GM21619 (cell line): ENCODE measurements around the gene PRR20B.
"Not testable (repeated sequence)": the region's sequence is repeated elsewhere in the genome, so short reads cannot be mapped to it uniquely, and the experiment has no call there.

Experiments used
- ATAC-seq: cut with Tn5 transposase; IDR thresholded peaks from one replicate; pipeline ENCODE4 v1.9.1; 2021; ENCODE audit not compliant: unreplicated experiment

Gene PRR20B

DNA sequence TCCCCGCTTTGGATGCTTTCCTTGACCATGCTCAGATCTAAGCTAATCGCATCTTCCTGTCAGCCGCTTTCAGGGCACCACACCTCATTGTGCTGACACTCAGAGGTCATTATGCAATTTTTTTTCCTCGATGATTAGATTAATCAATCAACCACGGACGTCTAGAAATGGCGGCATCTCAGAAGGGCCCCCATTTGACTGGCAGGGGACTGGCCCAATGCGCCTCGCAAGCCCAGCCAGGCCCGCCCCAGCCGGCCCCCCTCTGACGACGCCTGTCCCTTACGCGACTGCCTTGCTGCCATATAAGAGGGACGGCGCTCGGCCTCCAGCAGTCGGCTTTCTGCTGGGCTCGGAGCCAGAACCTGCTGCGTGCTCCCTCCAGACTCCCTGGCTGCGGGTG is at the start of gene PRR20B:
Gene PRR20B, plus strand, starts transcription at position 301 of the 400 bp plus-strand sequence. CDS start 387 bp downstream, outside the sequence.
- not testable (repeated sequence) for ATAC-seq

DNA sequence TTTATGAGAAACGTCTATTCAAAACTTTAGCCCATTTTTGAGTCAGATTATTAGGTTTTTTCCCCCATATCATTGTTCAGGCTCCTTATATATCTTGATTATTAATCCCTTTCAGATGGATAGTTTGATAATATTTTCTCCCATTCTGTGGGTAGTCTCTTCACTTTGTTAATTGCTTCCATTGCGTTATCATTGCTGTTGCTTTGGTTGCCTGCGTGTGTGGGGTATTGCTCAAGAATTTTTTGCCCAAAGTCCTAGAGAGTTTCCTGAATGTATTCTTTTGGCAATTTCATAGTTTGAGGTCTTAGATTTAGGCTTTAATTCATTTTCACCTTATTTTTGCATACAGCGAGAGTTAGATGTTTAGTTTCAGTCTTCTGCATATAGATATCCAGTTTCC is 32.3 kb upstream of the PRR20B start:
- no peak for ATAC-seq

DNA sequence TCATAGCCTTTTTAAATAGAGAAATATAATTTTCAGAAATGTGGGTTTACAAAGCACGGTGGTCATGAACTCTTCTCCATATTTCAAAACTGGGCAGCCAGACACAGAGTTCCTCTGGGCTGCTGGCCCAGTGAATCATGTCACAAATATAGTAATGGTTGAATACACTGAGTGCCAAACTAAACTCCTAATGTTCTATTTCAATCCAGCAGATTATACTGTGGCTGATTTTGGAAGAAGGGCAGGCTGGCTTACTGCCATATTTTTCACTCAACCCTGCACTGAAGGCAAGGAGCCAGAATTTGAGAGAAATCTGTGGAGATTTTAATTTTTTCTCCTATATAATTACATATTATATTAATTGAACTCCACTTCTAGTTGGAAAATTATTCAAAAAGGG is 23.6 kb upstream of the PRR20B start:
- no peak for ATAC-seq

DNA sequence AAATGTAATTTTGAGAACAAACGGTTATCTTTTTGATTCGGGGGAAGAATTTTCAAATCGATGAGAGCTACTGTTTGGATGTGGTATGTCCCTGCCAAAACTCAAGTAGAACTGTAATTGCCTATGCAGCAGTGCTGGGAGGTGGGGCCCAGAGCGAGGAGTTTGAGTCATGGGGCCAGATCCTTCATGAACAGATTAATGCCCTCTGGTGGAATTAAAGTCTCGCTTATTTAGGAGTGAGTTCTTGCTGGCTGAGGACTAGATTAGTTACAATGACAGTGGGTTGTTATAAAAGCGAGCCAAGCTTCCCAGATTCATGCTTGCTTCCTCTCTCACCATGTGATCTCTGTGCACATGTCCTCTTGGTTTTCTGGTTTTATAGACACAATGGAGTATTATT is 18.4 kb upstream of the PRR20B start:
- no peak for ATAC-seq

DNA sequence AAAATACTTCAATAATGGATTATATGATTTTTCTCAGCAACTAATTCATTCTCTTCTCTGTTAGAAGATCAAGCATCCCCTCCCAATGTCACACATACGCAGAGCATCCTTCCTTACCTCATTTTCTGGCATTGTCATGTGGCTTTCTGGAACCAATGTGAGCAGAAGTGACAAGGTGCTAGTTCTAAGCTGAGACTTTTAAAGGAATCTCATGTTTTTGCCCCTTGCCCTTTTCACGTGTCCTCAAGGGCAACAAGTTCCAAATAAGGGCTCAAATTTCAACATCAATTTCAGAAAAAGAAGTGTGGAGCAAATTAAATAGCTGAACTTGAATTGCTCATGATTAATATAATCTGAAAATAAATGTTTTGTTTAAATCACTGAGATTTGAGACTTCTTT is 11.2 kb upstream of the PRR20B start:
- ATAC-seq: no peak

DNA sequence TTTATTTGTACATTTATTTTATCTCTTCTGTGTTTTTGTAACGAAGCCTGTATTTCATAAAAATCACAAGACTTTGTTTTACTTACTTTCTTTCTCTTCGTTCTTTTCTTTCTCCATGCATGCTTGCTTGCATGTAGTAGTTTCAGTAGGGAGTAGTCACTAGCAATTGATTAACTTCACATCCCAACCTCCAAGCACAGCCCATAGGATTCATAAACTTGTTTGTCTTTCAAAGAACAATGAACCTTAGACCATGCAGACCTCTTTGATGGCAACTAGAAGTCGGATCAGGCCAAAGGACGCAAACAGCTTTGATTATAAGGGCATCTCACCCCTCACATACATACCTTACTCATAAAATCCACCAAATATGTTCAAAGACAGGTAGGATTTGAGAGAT is 9.7 kb upstream of the PRR20B start:
- no peak for ATAC-seq

DNA sequence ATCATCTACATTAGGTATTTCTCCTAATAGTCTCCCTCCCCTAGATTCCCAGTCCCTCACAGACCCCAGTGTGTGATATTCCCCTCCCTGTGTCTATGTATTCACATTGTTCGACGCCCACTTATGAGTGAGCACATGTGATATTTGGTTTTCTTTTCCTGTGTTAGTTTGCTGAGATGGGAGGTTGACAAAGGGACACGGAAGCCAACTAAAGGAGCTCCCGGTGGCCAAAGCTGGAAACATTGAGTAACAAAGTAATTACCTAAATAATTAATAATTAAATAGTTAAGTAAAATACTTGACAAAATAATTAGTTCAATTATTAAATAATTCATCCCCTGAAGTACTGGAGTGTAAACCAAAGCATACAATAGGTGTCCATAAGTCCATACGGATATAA is 8.3 kb upstream of the PRR20B start:
- no peak for ATAC-seq

DNA sequence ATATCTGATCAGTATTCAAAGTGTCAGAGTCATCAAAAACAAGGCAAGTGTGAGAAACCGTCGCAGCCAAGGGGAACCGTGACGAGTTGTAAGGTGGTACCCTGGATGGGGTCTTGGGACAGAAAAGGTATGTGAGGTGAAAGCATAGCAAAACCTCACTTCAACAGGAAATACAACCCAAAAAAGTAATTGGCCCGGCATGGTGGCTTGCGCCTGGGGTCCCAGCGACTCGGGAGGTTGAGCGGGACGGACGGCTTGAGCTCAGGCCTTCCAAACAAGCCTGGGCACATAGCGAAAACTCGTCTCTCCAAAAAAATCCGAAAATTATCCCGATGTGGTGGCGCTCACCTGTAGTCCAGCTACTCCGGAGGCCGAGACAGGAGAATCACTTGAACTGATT is 7.5 kb upstream of the PRR20B start:
- not testable (repeated sequence) for ATAC-seq

DNA sequence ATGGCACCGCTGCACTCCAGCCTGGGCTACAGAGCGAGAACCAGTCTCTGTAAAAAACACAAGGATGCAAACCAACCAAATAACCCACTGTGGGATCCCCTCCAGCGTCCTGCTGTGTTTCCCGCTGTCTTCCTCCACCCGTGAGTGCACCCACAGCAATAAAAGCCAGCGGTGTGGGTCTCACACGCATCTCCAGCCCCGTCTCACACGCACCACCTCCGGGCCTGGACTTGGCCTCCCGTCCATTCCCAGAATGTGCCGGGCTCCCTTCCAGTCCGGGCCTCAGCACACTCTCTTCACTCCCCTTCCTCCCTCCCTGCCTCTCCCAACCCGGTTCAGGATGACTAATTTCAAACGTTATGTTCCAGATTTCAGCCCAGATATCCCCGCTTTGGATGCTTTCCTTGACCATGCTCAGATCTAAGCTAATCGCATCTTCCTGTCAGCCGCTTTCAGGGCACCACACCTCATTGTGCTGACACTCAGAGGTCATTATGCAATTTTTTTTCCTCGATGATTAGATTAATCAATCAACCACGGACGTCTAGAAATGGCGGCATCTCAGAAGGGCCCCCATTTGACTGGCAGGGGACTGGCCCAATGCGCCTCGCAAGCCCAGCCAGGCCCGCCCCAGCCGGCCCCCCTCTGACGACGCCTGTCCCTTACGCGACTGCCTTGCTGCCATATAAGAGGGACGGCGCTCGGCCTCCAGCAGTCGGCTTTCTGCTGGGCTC is 6.9 kb upstream of the PRR20B start, which contains the start of gene PRR20A:
Gene PRR20A, plus strand, starts transcription at position 684 of the 734 bp plus-strand sequence. CDS start 387 bp downstream, outside the sequence.
- ATAC-seq: not testable (repeated sequence)

DNA sequence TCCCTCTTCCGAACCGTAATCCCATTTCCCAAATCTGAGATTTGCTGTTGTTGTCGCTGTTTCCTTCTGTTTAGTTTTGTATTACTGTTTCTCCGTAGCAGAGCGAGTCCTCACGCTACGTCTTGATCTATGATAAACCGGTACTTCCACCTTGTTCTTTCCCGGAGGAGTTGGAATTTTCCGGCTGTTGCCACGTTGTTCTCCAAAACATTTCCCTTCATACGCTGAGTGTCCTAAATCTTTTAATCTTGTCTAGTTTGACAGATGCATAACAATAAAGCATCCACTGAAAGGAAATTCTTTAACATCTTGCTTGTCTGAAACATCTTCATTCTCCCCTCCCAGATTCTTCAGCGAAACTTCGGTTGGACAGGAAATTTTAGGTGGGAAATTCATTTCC is 818 bp downstream of the PRR20B start:
- ATAC-seq: not testable (repeated sequence)

DNA sequence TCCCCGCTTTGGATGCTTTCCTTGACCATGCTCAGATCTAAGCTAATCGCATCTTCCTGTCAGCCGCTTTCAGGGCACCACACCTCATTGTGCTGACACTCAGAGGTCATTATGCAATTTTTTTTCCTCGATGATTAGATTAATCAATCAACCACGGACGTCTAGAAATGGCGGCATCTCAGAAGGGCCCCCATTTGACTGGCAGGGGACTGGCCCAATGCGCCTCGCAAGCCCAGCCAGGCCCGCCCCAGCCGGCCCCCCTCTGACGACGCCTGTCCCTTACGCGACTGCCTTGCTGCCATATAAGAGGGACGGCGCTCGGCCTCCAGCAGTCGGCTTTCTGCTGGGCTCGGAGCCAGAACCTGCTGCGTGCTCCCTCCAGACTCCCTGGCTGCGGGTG is 6.5 kb downstream of the PRR20B start, which contains the start of gene PRR20C:
Gene PRR20C, plus strand, starts transcription at position 301 of the 400 bp plus-strand sequence. CDS start 387 bp downstream, outside the sequence.
- not testable (repeated sequence) for ATAC-seq

DNA sequence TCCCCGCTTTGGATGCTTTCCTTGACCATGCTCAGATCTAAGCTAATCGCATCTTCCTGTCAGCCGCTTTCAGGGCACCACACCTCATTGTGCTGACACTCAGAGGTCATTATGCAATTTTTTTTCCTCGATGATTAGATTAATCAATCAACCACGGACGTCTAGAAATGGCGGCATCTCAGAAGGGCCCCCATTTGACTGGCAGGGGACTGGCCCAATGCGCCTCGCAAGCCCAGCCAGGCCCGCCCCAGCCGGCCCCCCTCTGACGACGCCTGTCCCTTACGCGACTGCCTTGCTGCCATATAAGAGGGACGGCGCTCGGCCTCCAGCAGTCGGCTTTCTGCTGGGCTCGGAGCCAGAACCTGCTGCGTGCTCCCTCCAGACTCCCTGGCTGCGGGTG is 13.0 kb downstream of the PRR20B start, which contains the start of gene PRR20D:
Gene PRR20D, plus strand, starts transcription at position 301 of the 400 bp plus-strand sequence. CDS start 387 bp downstream, outside the sequence.
- not testable (repeated sequence) for ATAC-seq

DNA sequence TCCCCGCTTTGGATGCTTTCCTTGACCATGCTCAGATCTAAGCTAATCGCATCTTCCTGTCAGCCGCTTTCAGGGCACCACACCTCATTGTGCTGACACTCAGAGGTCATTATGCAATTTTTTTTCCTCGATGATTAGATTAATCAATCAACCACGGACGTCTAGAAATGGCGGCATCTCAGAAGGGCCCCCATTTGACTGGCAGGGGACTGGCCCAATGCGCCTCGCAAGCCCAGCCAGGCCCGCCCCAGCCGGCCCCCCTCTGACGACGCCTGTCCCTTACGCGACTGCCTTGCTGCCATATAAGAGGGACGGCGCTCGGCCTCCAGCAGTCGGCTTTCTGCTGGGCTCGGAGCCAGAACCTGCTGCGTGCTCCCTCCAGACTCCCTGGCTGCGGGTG is 19.6 kb downstream of the PRR20B start, which contains the start of gene PRR20E:
Gene PRR20E, plus strand, starts transcription at position 301 of the 400 bp plus-strand sequence. CDS start 387 bp downstream, outside the sequence.
- ATAC-seq: not testable (repeated sequence)

DNA sequence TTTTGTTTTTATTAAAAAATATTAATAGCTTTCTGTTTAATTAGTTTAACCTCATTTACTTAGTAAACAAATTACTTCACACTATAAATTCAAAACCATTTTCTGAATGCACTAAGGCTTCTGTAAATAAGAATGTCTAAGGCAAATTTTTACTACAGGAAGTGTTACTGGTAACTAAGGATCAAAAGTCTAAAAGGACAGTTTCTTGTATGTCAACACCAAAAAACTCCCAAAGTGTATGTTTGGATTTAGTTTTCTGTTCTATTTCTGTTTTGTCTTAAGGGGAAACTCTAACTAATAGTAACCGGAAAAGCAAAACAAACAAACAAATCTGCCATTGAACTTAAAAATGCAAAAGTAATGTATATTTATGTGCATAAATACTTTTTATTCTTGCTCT is 44.4 kb downstream of the PRR20B start:
- ATAC-seq: no peak
